ENCODE data around the gene FAM83D.
"Not testable (repeated sequence)": the region's sequence is repeated elsewhere in the genome, so short reads cannot be mapped to it uniquely, and the experiment has no call there.

Gene FAM83D

DNA sequence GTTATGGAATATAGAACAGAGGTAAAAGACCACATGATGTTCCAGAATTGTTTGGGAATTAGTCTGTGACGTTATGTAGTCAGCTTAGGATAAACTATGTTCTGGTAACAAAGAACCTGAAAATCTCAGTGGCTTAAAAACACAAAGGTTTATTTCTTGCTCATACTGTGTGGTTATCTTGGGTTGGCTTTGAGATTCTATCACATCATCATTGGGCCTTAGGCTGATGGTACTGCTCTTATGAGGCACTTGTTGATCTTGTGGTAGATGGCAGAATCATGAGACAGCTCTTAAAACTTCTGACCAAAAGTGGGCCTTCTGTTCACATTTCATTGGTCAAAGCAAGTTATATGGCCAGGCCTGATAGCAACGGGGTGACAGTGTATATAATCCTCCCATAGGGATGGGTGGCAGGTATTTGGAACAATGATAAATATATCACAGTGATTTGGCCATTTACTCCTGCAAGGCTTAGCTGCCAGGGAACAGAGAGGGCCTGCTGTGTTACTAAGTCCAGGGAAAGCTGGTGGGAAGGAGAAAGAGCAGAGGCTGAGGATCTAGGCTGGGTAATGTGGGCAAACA, 49.4 kb downstream of the FAM83D start:
- FAIRE-seq (no peak), DNase-seq (ENCODE audit: insufficient read length, low spot score) (no peak)
- TF ChIP-seq POLR2A (IDR thresholded peaks at IDR 0.05; ENCODE audit: low read depth, low read length), result no peak

DNA sequence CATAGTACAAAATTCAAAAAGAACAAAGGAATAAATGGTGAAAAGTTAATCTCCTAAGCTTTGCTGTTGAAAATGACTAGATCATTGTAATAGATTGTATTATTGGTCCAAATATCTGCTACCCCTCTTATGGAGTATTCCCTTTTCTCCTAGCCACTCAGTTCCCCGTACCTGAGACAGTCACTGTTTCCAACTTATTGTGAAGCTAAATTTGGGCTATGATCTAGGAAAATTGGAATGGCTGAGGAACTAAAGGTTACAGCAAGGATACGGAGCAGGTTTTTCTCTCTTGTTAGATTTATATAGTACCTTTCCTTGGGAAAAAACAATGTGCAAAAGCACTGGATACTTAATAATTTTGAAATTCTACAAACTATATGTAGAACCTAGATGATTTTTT, 53.2 kb downstream of the FAM83D start:
- FAIRE-seq (no peak), DNase-seq (ENCODE audit: insufficient read length, low spot score) (no peak)
- TF ChIP-seq POLR2A (IDR thresholded peaks at IDR 0.05; ENCODE audit: low read depth, low read length), result no peak

DNA sequence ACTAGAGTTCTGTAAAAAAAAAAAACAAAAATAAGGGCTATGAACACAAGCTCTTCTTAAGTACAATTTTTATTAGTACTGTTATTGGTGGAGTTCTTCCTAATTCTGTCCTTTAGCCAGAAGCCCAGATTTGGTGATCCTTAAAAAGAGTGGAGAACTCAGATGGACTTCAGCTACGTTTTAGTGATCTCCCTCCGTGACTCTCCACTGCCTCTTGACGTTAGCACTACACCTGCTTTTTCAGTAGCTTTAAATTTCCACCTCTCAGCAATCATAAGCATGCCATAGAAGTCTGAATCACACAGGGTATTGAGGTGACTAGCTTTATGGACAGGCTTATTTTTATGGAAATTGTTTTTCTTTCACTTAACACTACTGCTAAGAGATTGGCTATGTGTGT, 53.6 kb downstream of the FAM83D start:
- FAIRE-seq, result no peak
- TF ChIP-seq POLR2A (IDR thresholded peaks at IDR 0.05; ENCODE audit: low read depth, low read length), result no peak
- DNase-seq (ENCODE audit: insufficient read length, low spot score), result no peak

DNA sequence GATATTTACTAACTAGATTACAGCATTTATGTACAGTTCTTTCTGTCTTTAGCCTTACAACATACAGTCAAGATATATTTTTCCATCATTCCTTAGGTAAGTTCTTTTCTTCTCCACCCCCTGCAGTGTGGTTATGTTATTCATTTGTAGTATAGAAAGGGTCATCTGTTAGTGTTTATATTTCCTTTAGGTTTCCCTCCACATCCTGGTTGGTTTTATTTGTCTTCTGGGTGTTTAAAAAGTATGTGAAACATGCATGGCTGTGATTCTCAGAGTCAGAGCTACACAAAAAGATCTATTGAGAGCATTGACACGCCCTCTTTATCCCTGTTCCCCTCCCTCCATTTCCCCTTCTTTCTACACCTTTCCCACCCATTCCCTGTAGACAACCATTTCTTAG, 56.1 kb downstream of the FAM83D start:
- TF ChIP-seq POLR2A (IDR thresholded peaks at IDR 0.05; ENCODE audit: low read depth, low read length), result no peak
- DNase-seq (ENCODE audit: insufficient read length, low spot score), result no peak
- FAIRE-seq, result no peak

GRCh38 chr20:38985060-38985459, 58.8 kb downstream of the FAM83D start:
- DNase-seq (ENCODE audit: insufficient read length, low spot score), result no peak
- TF ChIP-seq POLR2A (IDR thresholded peaks at IDR 0.05; ENCODE audit: low read depth, low read length), result no peak
- FAIRE-seq, result no peak

- no peak for DNase-seq (ENCODE audit: insufficient read length, low spot score)
- no peak for FAIRE-seq
- no peak for TF ChIP-seq POLR2A (IDR thresholded peaks at IDR 0.05; ENCODE audit: low read depth, low read length)
Measured at GRCh38 chr20:38985603-38986170, 59.5 kb downstream of the FAM83D start.

GRCh38 chr20:38986663-38987062, 60.4 kb downstream of the FAM83D start:
- TF ChIP-seq POLR2A (IDR thresholded peaks at IDR 0.05; ENCODE audit: low read depth, low read length), result no peak
- no peak for FAIRE-seq
- DNase-seq (ENCODE audit: insufficient read length, low spot score), result no peak

- FAIRE-seq (no peak), DNase-seq (ENCODE audit: insufficient read length, low spot score) (no peak)
- TF ChIP-seq POLR2A (IDR thresholded peaks at IDR 0.05; ENCODE audit: low read depth, low read length), result no peak
Measured at GRCh38 chr20:38987777-38988176, 61.6 kb downstream of the FAM83D start.

DNA sequence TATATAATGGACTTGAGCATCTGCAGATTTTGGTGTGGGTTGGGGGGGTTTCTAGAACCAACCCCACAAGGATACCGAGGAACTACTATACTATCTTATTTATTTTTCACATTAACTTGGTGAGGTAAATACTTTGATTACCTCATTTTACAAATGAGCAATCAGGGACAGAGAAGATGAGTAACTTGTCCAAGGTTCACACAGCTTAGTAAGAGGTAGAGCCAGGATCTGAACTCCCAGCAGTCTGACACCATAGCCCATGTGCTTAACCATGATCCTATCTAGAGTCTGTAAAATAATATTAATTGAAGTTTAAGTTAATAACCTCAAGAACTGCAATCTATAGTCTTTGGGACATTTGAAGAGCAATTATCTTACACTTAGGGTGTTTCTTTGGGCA, 64.5 kb downstream of the FAM83D start:
- TF ChIP-seq POLR2A (IDR thresholded peaks at IDR 0.05; ENCODE audit: low read depth, low read length), result no peak
- no peak for FAIRE-seq
- no peak for DNase-seq (ENCODE audit: insufficient read length, low spot score)

- no peak for TF ChIP-seq POLR2A (IDR thresholded peaks at IDR 0.05; ENCODE audit: low read depth, low read length)
- no peak for DNase-seq (ENCODE audit: insufficient read length, low spot score)
- FAIRE-seq, result no peak
Measured at GRCh38 chr20:38991814-38992704, 65.8 kb downstream of the FAM83D start.

DNA sequence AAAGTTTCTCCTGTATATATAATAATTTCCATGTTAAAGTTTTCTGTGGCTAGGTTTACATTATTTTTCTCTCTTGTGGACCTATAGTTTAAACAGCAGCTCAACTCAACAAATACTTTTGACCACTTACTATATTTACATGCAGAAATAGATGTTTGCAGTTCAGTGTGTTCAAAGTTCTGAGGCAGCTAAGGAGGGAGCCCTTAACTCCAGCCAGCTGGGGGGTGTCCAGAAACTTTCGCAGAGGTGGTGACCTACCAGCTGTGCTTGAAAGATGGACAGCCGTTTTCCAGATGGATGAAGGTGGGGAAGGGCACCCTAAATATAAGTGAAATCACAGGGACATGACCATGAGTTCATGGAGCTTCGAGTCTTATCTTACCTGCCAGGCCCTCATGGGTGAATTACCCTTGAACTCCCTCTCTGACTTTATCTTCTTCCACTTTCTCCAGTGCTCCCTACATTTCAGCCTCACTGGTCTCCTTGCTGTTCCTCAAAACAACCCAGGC, 69.4 kb downstream of the FAM83D start:
- DNase-seq (ENCODE audit: insufficient read length, low spot score) (no peak), FAIRE-seq (no peak)
- no peak for TF ChIP-seq POLR2A (IDR thresholded peaks at IDR 0.05; ENCODE audit: low read depth, low read length)

- not testable (repeated sequence) for FAIRE-seq; DNase-seq (ENCODE audit: insufficient read length, low spot score)
Measured at GRCh38 chr20:38996866-38997265, 70.6 kb downstream of the FAM83D start.

- no peak for TF ChIP-seq POLR2A (IDR thresholded peaks at IDR 0.05; ENCODE audit: low read depth, low read length)
- DNase-seq (ENCODE audit: insufficient read length, low spot score), result no peak
- no peak for FAIRE-seq
Measured at GRCh38 chr20:38997622-38998021, 71.4 kb downstream of the FAM83D start.

DNA sequence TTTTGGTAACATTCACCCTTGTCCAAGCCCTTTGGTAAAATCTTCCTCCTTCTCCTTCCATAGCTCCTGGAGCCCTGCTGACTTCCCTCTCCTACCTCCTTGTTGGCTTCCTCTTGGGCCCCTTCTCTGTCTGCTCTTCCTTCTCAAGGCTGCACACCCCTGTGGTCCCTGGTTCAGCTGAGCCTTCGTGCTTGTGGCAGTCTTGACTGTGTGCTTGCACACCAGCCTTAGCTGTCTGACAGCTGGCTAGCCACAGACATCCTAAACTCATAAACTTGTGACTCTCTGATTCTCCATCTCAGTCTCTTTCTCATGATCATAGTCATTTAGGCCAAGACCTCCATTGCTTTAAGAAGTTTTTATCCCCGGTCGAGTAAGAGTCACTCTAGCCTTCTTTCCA, 73.0 kb downstream of the FAM83D start:
- no peak for FAIRE-seq
- DNase-seq (ENCODE audit: insufficient read length, low spot score), result no peak
- TF ChIP-seq POLR2A (IDR thresholded peaks at IDR 0.05; ENCODE audit: low read depth, low read length), result no peak
